Skeletal muscle tissue (tissue), 4 donors: ENCODE results near the gene P2RY4. TPM values are rescaled to one million over a fixed set of nuclear protein-coding genes. Genes with fewer than 3 reads are reported as not detected.
"Not testable (repeated sequence)": the region's sequence is repeated elsewhere in the genome, so short reads cannot be mapped to it uniquely, and the experiment has no call there.

Experiments
- H3K27ac ChIP-seq: one replicate; pipeline ENCODE4 v1.7.0; 2013; ENCODE audit warnings: mild to moderate bottlenecking, low read depth, low read length, inconsistent platforms
- H3K27me3 ChIP-seq, 3 donors: one replicate each; pipeline ENCODE4 v1.7.0; 2013; ENCODE audit warnings: low read length in 3 of 3; ENCODE audit not compliant: control insufficient read depth in 3 of 3, insufficient read depth in 3 of 3
- H3K36me3 ChIP-seq, 3 donors: one replicate each; pipeline ENCODE4 v1.7.0; 2013; ENCODE audit warnings: low read length in 3 of 3; ENCODE audit not compliant: control insufficient read depth in 3 of 3, insufficient read depth in 3 of 3
- H3K4me1 ChIP-seq, 3 donors: one replicate each; pipeline ENCODE4 v1.7.0; 2013; ENCODE audit warnings: low read length in 3 of 3, mild to moderate bottlenecking in 3 of 3; ENCODE audit not compliant: control insufficient read depth in 3 of 3, insufficient read depth in 3 of 3
- H3K4me3 ChIP-seq, 3 donors: one replicate each; pipeline ENCODE4 v1.7.0; 2013; ENCODE audit warnings: low read length in 3 of 3
- H3K9ac ChIP-seq, 3 donors: one replicate each; pipeline ENCODE4 v1.7.0; 2013; ENCODE audit warnings: low read length in 3 of 3, mild to moderate bottlenecking in 3 of 3, moderate library complexity in 2 of 3, low read depth in 1 of 3
- H3K9me3 ChIP-seq, 3 donors: one replicate each; pipeline ENCODE4 v1.7.0; 2013; ENCODE audit warnings: low read length in 3 of 3; ENCODE audit not compliant: control insufficient read depth in 3 of 3
- total RNA-seq: library from RNA; depleted of rRNA; stranded (reverse); fragments of >200 nt; gene quantifications from one replicate; pipeline ENCODE4 v1.2.3, GENCODE V29; 2014
- donor health status: Osteomylitis.

Gene P2RY4
- total RNA-seq, 1 donor from 2014 or later: not detected

DNA sequence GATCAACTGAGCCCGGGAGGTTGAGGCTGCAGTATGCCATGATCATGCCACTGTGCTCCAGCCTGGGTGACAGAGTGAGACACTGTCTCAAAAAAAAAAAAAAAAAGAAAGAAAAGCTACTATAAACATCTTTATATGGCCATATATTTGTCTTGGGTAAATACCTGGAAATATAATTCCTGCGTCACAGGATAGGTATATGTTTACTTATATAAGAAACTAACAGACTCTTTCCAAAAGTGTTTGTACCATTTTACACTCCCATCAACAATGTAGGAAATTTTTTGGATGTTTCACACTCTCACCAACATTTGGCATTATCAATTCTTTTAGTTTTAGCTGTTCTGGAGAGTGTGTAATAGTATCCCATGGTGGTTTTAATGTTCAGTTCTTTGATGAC, 12.8 kb downstream of the P2RY4 start:
- H3K36me3 ChIP-seq: no peaks in the 10 kb centered on the region
- H3K27me3 ChIP-seq: no peaks in the 10 kb centered on the region
- no peaks in the 10 kb centered on the region for H3K9me3 ChIP-seq
- no peak overlapping the region for H3K27ac ChIP-seq
- H3K4me1 ChIP-seq: no peaks in the 10 kb centered on the region
- H3K4me3 ChIP-seq: no peak overlapping the region
- H3K9ac ChIP-seq: no peak overlapping the region

DNA sequence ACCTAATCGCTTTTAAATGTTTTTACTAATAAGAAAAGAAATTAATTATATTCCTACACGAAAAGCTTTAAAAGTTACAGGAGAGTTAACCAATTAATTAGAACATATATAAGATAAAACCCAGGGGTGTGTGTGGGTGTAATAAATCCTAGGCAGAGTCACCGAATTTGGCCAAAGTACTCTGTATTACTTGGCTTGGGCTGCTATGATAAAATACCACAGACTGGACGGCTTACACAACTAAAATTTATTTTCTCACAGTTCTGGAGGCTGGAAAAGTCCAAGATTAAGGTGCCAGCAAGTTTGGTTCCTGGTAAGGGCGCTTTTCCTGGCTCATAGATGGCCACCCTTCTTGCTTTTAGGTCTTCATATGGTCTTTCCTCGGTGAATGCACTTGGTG, 15.1 kb downstream of the P2RY4 start:
- no peaks in the 10 kb centered on the region for H3K9me3 ChIP-seq
- H3K27ac ChIP-seq: no peak overlapping the region
- H3K4me1 ChIP-seq: no peaks in the 10 kb centered on the region
- H3K4me3 ChIP-seq: no peak overlapping the region
- H3K27me3 ChIP-seq: no peaks in the 10 kb centered on the region
- no peak overlapping the region for H3K9ac ChIP-seq
- no peaks in the 10 kb centered on the region for H3K36me3 ChIP-seq

DNA sequence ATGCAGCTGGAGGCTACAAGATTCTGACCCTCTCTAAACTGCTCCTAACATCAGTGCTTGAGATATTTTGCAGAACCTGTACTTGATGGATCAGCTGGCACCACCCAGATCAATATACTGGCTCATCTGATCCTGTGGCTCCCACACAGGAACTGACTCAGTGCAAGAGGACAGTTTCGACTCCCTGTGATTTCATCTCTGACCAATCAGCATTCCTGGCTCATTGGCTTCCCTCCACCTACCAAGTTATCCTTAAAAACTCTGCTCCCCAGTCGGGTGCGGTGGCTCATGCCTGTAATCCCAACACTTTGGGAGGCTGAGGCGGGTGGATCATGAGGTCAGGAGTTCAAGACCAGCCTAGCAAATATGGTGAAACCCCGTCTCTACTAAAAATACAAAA, 16.4 kb downstream of the P2RY4 start:
- not testable (repeated sequence) for H3K4me3 ChIP-seq, H3K36me3 ChIP-seq, H3K9ac ChIP-seq, H3K27ac ChIP-seq, H3K4me1 ChIP-seq, H3K27me3 ChIP-seq, H3K9me3 ChIP-seq

DNA sequence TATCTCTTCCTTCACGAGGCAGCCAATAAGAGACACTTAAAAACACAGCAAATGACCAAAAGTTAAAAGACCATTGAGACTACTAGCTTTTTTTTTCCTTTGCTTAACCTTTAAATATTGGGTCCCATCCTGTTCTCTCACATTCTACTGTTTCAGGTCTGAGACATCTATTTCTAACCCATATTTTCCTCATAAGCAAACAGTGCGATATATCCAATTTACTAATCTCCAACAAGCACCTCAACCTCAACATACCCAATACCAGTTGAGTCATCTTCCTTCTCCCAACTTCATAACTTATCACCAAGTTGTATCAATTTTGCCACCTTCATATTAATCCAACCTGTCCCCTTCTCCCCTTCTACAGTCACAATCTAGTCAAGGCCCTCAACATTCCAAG, 18.5 kb downstream of the P2RY4 start:
- H3K9ac ChIP-seq: no peak overlapping the region
- H3K9me3 ChIP-seq: no peaks in the 10 kb centered on the region
- H3K27ac ChIP-seq: no peak overlapping the region
- H3K36me3 ChIP-seq: no peaks in the 10 kb centered on the region
- no peaks in the 10 kb centered on the region for H3K27me3 ChIP-seq
- no peak overlapping the region for H3K4me3 ChIP-seq
- H3K4me1 ChIP-seq: no peaks in the 10 kb centered on the region

DNA sequence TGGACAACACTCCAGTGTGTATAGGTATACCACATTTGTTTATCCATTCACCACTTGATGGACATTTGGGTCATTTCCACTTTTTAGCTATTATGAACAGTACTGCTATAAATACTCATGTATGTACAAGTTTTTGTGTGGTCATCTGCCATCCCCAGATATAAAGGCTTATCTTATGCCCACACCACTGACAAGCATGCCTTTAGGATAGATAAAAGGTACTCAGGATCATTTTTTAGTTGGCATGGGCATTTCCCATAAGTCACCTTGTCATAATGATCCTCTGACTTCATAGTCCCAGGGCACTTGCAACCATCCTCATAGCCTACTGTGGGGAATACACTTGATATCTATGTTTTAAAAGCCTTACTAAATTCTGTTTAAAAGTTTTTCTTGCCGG, 19.3 kb downstream of the P2RY4 start:
- H3K9ac ChIP-seq: no peak overlapping the region
- no peak overlapping the region for H3K4me3 ChIP-seq
- no peaks in the 10 kb centered on the region for H3K9me3 ChIP-seq
- H3K27ac ChIP-seq: no peak overlapping the region
- no peaks in the 10 kb centered on the region for H3K36me3 ChIP-seq
- H3K4me1 ChIP-seq: no peaks in the 10 kb centered on the region
- no peaks in the 10 kb centered on the region for H3K27me3 ChIP-seq

DNA sequence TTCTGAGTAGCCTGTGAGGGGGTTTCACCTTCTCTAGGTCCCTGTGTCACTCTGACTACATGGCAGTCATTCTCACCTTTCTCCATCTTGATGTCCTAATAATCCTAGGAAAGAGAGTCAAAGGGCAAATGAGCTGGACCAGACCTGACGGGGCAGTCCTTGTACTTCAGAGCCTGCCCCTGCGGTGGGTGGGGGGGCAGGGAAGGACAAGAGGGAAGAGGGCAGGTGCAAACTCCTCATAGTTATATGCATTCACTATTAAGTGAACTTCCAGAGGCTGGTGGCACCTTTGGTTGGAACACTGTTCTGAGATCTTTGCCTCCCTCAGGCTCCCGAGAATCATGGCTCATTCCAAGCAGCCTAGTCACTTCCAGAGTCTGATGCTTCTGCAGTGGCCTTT, 25.6 kb downstream of the P2RY4 start, which contains the start of gene AWAT1:
TSS of gene AWAT1 (plus strand) at position 301 of the 400 bp plus-strand sequence. CDS start at position 342, 41 bp downstream.
- Histone ChIP-seq H3K27me3 (peaks cover 0 to 4% (median 0%) of the 10 kb centered on the region in 3 donors), H3K4me1 (no peaks in the 10 kb centered on the region), H3K36me3 (no peaks in the 10 kb centered on the region), H3K9me3 (no peaks in the 10 kb centered on the region), H3K4me3 (no peak within 1 kb of the TSS), H3K27ac (no peak within 1 kb of the TSS), H3K9ac (no peak within 1 kb of the TSS)

DNA sequence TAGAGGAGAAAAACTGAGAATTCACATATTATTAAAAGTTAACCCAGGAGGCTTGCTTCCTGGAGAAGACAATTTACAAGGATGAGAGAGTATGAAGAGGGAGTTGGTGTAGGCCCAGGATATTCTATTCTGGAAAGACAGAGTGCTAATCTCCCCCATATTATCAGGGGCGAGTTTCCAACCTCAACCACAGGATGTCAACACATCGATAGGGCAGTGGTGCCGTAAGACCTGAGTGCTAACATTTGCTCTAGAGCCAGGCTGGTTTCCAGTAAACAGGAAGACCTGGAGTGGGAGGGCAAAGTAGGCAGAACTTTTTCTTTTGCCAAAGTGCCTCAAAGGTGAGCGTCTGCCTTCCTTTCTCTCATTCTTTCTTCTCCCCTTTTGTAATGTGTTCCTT, 28.3 kb downstream of the P2RY4 start:
- no peaks in the 10 kb centered on the region for H3K36me3 ChIP-seq
- H3K4me1 ChIP-seq: no peaks in the 10 kb centered on the region
- H3K9me3 ChIP-seq: no peaks in the 10 kb centered on the region
- peaks cover 0 to 4% (median 0%) of the 10 kb centered on the region in 3 donors for H3K27me3 ChIP-seq
- H3K27ac ChIP-seq: no peak overlapping the region
- no peak overlapping the region for H3K9ac ChIP-seq
- no peak overlapping the region for H3K4me3 ChIP-seq

DNA sequence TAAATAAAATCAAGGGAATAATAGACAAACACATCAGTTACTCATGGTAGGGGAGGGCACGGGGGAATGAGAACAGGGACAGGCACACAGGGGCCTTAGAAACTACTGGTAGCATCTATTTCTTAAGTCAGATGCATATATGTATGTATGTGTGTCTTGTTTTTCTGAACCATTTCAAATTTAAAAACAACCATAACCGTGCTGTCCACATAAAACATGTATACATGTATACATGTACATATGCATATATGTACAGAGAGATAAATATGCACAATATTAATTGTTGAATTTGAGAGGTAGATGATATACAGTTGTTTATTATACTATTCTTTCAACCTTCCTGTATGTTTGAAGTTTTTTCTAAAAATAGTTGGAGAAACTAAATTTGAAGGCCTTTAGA, 33.3 kb downstream of the P2RY4 start:
- Histone ChIP-seq H3K4me1 (no peaks in the 10 kb centered on the region), H3K27me3 (no peaks in the 10 kb centered on the region), H3K9me3 (no peaks in the 10 kb centered on the region), H3K4me3 (no peak overlapping the region), H3K9ac (no peak overlapping the region), H3K36me3 (no peaks in the 10 kb centered on the region), H3K27ac (no peak overlapping the region)

DNA sequence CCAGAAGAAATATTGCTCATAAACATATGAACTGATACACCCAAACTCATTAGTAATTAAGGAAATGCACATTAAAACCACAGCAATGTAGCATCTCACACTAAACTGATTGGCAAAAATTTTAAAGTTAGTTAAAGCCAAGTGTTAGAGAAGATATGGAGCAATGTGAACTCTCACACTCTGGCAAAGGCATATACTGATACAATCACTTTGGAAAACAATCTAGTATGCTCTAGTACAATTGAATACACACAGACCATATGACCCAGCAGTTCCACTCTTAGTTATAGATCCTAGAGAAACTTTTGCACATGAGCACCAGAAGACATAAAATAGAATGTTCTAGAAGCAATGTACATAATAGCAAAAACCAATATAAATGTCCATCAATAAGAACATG, 34.0 kb downstream of the P2RY4 start:
- Histone ChIP-seq H3K9me3 (no peaks in the 10 kb centered on the region), H3K4me1 (no peaks in the 10 kb centered on the region), H3K36me3 (no peaks in the 10 kb centered on the region), H3K27me3 (no peaks in the 10 kb centered on the region), H3K4me3 (no peak overlapping the region), H3K9ac (no peak overlapping the region), H3K27ac (no peak overlapping the region)

DNA sequence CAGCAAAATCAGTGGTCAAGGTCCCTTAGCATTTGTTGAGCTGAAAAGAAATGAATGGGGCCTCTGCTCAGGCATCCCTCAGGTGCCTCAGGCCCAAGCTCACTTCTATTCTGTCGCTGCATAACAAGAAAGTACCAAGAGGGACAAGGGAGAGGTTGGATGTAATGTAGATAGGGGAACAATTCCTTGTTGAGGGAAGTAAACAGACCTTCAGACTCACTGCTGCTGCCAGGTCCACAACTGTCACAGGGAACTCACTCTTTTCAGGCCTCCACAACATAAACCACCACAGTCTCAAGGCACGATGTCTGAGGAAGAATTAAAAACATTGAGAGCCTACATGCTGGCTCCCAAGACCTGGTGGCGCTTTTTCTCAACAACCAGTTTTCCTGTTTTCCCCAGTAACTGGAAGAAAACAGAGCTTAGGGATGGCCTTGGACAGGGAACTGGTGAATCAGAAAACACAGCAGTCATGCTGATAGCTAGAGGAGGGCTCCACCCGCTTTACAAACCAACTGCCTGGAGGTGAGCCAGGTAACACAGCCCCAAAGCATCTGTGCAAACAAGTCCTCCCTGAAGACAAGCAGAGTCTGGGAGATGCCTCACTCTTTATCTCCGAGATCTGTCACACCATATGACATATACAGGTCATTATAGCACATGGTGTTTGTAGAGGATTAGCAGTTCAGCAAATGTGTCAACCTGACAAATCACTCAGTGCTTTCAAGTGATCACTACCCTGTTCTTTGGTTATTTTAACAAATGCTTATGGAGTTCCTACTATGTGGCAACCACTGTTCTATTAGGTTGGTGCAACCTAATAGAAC, 39.9 kb downstream of the P2RY4 start:
- H3K27ac ChIP-seq: no peak overlapping the region
- no peak overlapping the region for H3K4me3 ChIP-seq
- no peaks in the 10 kb centered on the region for H3K9me3 ChIP-seq
- H3K4me1 ChIP-seq: no peaks in the 10 kb centered on the region
- no peaks in the 10 kb centered on the region for H3K36me3 ChIP-seq
- H3K9ac ChIP-seq: no peak overlapping the region
- H3K27me3 ChIP-seq: no peaks in the 10 kb centered on the region
